ENCODE results near the gene CEP120.

GRCh38 chr5:123365156-123365555 is 58.0 kb downstream of the CEP120 start:
- TF ChIP-seq CTCF (IDR thresholded peaks at IDR 0.05) (no peak), POLR2A (IDR thresholded peaks at IDR 0.05; ENCODE audit: low read depth) (no peak), POLR2AphosphoS5 (IDR thresholded peaks at IDR 0.05) (no peak)

Data from esophagus muscularis mucosa (tissue), 3 donors.